PC-3 (cell line): ENCODE measurements around the gene MPST. TPM values are rescaled to one million over a fixed set of nuclear protein-coding genes. Genes with fewer than 3 reads are reported as not detected.

Experiments
- ATAC-seq: fragments of 200-7000 bp; cut with Tn5 transposase; 2 replicates; pipeline ENCODE4 v1.9.1; 2020; ENCODE audit warnings: mild to moderate bottlenecking, moderate library complexity
- BruUV-seq: library from RNA; stranded (reverse); fragments of 400-500 nt; replicated peaks from 2 replicates; lab custom pipeline; 2021; lab: Mats Ljungman, UMichigan
- CTCF ChIA-PET: fragments of 300-600 bp; sonication (Branson Sonifier 250); formaldehyde crosslinking; loops from one replicate; lab custom pipeline; 2022; ENCODE audit warnings: antibody characterized with exemption; lab: Charles Lee
- POLR2A ChIA-PET: fragments of 300-600 bp; sonication (Branson Sonifier 250); formaldehyde crosslinking; loops from one replicate; lab custom pipeline; 2022; ENCODE audit warnings: antibody characterized with exemption; ENCODE audit not compliant: unreplicated experiment; lab: Charles Lee
- DNase-seq: peaks from one replicate; pipeline ENCODE4 v3.0.0-alpha.2; 2015
- H2AFZ ChIP-seq: fragments of 300-600 bp; sonication (generic); 2 replicates; pipeline ENCODE4 v1.6.0; 2016; ENCODE audit warnings: antibody characterized with exemption, low read length
- H3F3A ChIP-seq: fragments of 300-600 bp; sonication (generic); one replicate; pipeline ENCODE4 v1.6.0; 2017; ENCODE audit warnings: antibody characterized with exemption, low read length, control low read depth, mild to moderate bottlenecking; ENCODE audit not compliant: unreplicated experiment
- H3K27ac ChIP-seq: fragments of 300-600 bp; sonication (generic); 2 replicates; pipeline ENCODE4 v1.5.1; 2016; ENCODE audit warnings: mild to moderate bottlenecking, low read length
- H3K27me3 ChIP-seq: fragments of 300-600 bp; sonication (generic); 2 replicates; pipeline ENCODE4 v1.6.1; 2016; ENCODE audit warnings: low read length, mixed read lengths
- H3K36me3 ChIP-seq: fragments of 300-600 bp; sonication (generic); 2 replicates; pipeline ENCODE4 v1.6.1; 2016; ENCODE audit warnings: low read depth, mixed run types, low read length, mixed read lengths
- H3K4me1 ChIP-seq: fragments of 300-600 bp; sonication (generic); 2 replicates; pipeline ENCODE4 v1.5.1; 2016; ENCODE audit warnings: low read length; ENCODE audit not compliant: insufficient read depth
- H3K4me2 ChIP-seq: fragments of 300-600 bp; sonication (generic); 2 replicates; pipeline ENCODE4 v1.6.0; 2016; ENCODE audit warnings: low read length
- H3K4me3 ChIP-seq: fragments of 300-600 bp; sonication (generic); 2 replicates; pipeline ENCODE4 v1.5.1; 2016; ENCODE audit warnings: mild to moderate bottlenecking, low read length, mixed read lengths
- H3K79me2 ChIP-seq: fragments of 300-600 bp; sonication (generic); 2 replicates; pipeline ENCODE4 v1.6.1; 2017; ENCODE audit warnings: low read length, mixed read lengths
- H3K9ac ChIP-seq: fragments of 300-600 bp; sonication (generic); 2 replicates; pipeline ENCODE4 v1.6.0; 2016; ENCODE audit warnings: mild to moderate bottlenecking, low read length
- H3K9me2 ChIP-seq: fragments of 300-600 bp; sonication (generic); replicated peaks from 2 replicates; pipeline ENCODE4 v1.6.1; 2016; ENCODE audit warnings: mixed run types, low read length, mixed read lengths
- H3K9me3 ChIP-seq: fragments of 300-600 bp; sonication (generic); 2 replicates; pipeline ENCODE4 v1.6.1; 2016; ENCODE audit warnings: low read length, mixed read lengths
- H4K20me1 ChIP-seq: fragments of 300-600 bp; sonication (generic); 2 replicates; pipeline ENCODE4 v1.6.1; 2016; ENCODE audit warnings: low read length, mixed read lengths
- EZH2 ChIP-seq: fragments of 300-600 bp; sonication (generic); IDR thresholded peaks from one replicate; pipeline ENCODE4 v1.6.1; 2017; ENCODE audit warnings: antibody characterized with exemption, mild to moderate bottlenecking, low read length; ENCODE audit not compliant: unreplicated experiment
- EZH2phosphoT487 ChIP-seq: fragments of 300-600 bp; sonication (generic); IDR thresholded peaks from 2 replicates; pipeline ENCODE4 v1.6.1; 2018; ENCODE audit warnings: mild to moderate bottlenecking, antibody characterized with exemption, low read length, borderline replicate concordance
- intact Hi-C: fragments of 100-400 bp; cut with micrococcal nuclease; formaldehyde crosslinking; loops from 2 replicates; pipeline ENCODE4 v1.9.0; 2023
- total RNA-seq: library from RNA; depleted of rRNA; stranded (reverse); fragments of >200 nt; gene quantifications from 2 replicates; pipeline ENCODE4 v1.2.3, GENCODE V29; 2014
- TF ChIP-seq, protein P1 (sequence below): fragments of 300-600 bp; sonication (generic); conservative IDR thresholded peaks from 2 replicates; pipeline ENCODE4 v1.5.1; 2017; ENCODE audit warnings: antibody characterized with exemption, low read depth, mild to moderate bottlenecking, low read length

MPST gene
- total RNA-seq, 1 experiment from 2014 or later, result 97.0 TPM

- intact Hi-C loops, result no loop called here
- no peak overlapping the region for H3K4me2 ChIP-seq
- no peaks in the 10 kb centered on the region for H3K36me3 ChIP-seq
- no peak overlapping the region for H3K9ac ChIP-seq
- DNase-seq, result no peak
- no TSS peak for BruUV-seq
- no peak for ATAC-seq
- H3K4me3 ChIP-seq, result no peak overlapping the region
- ChIA-PET POLR2A (no interaction called here), CTCF (interaction anchor here (0.5 kb wide), 1 partner anchor 35 kb away, joined by 6 read pairs; no protein-coding TSS in a partner anchor)
- no peaks in the 10 kb centered on the region for H4K20me1 ChIP-seq
- H3K9me3 ChIP-seq, result no peaks in the 10 kb centered on the region
- H3K4me1 ChIP-seq, result peaks cover 11% of the 10 kb centered on the region; the same call in 1 of the 2 replicates
- H2AFZ ChIP-seq, result no peak overlapping the region
- no peaks in the 10 kb centered on the region for H3F3A ChIP-seq
- H3K27ac ChIP-seq, result no peak overlapping the region
- H3K79me2 ChIP-seq, result peaks cover 17% of the 10 kb centered on the region
- no peaks in the 10 kb centered on the region for H3K9me2 ChIP-seq
- H3K27me3 ChIP-seq, result no peaks in the 10 kb centered on the region
- TF ChIP-seq, protein P1, sequence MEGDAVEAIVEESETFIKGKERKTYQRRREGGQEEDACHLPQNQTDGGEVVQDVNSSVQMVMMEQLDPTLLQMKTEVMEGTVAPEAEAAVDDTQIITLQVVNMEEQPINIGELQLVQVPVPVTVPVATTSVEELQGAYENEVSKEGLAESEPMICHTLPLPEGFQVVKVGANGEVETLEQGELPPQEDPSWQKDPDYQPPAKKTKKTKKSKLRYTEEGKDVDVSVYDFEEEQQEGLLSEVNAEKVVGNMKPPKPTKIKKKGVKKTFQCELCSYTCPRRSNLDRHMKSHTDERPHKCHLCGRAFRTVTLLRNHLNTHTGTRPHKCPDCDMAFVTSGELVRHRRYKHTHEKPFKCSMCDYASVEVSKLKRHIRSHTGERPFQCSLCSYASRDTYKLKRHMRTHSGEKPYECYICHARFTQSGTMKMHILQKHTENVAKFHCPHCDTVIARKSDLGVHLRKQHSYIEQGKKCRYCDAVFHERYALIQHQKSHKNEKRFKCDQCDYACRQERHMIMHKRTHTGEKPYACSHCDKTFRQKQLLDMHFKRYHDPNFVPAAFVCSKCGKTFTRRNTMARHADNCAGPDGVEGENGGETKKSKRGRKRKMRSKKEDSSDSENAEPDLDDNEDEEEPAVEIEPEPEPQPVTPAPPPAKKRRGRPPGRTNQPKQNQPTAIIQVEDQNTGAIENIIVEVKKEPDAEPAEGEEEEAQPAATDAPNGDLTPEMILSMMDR, result no peak
- TF ChIP-seq EZH2phosphoT487, result no peak
- no peak for TF ChIP-seq EZH2
Measured at GRCh38 chr22:37014835-37015586, 4.5 kb upstream of the MPST start.

DNA sequence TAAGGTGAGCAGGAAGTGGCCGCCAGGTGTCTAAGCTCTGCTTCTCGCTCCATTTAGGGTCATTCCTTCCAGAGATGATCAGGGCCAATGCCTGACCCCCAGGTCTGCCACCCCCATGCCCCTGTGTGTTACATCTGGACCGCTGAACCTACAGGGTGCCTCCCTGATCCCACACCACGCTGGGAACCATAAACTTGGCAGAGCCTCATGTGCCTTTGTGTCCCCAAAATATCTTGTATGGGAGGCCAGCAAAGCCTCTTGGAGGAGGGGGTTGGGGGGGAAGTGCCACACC, 4.0 kb upstream of the MPST start:
- CTCF ChIA-PET, result interaction anchor here (0.5 kb wide), 1 partner anchor 36 kb away, joined by 6 read pairs; no protein-coding TSS in a partner anchor

More for the DNA sequence above, 4.0 kb upstream of the MPST start:
- no peak overlapping the region for H2AFZ ChIP-seq
- H3F3A ChIP-seq, result no peaks in the 10 kb centered on the region
- no peak overlapping the region for H3K4me2 ChIP-seq
- ATAC-seq (no peak), DNase-seq (no peak)
- TF ChIP-seq EZH2phosphoT487 (no peak), EZH2 (no peak)
- TF ChIP-seq, protein P1, result no peak
- BruUV-seq, result no TSS peak
- H3K27ac ChIP-seq, result no peak overlapping the region
- intact Hi-C loops, result no loop called here
- H3K9me3 ChIP-seq, result no peaks in the 10 kb centered on the region
- H3K9ac ChIP-seq, result no peak overlapping the region
- no peaks in the 10 kb centered on the region for H4K20me1 ChIP-seq
- H3K9me2 ChIP-seq, result no peaks in the 10 kb centered on the region
- no peaks in the 10 kb centered on the region for H3K36me3 ChIP-seq
- POLR2A ChIA-PET, result no interaction called here
- H3K4me3 ChIP-seq, result no peak overlapping the region
- H3K27me3 ChIP-seq, result no peaks in the 10 kb centered on the region
- H3K4me1 ChIP-seq, result peaks cover 11% of the 10 kb centered on the region; the same call in 1 of the 2 replicates
- H3K79me2 ChIP-seq, result peaks cover 22% of the 10 kb centered on the region
